GM12865 (cell line): ENCODE data around the gene NELFB.
A peak's percentile ranks its signal among the peaks of the same experiment; 100 is the strongest.

Experiments
- DNase-seq: peaks from one replicate; pipeline ENCODE4 v3.0.0; 2010; ENCODE audit warnings: low read depth
- H3K4me3 ChIP-seq: 2 replicates; pipeline ENCODE4 v1.5.1; 2011; ENCODE audit warnings: mild to moderate bottlenecking, low read depth, low read length, control low read depth
- CTCF ChIP-seq: IDR thresholded peaks from 2 replicates; pipeline ENCODE4 v1.5.1; 2011; ENCODE audit warnings: low read length, control low read depth, low read depth, inconsistent platforms; ENCODE audit not compliant: insufficient read depth; ENCODE audit errors: missing control alignments

Gene NELFB

DNA sequence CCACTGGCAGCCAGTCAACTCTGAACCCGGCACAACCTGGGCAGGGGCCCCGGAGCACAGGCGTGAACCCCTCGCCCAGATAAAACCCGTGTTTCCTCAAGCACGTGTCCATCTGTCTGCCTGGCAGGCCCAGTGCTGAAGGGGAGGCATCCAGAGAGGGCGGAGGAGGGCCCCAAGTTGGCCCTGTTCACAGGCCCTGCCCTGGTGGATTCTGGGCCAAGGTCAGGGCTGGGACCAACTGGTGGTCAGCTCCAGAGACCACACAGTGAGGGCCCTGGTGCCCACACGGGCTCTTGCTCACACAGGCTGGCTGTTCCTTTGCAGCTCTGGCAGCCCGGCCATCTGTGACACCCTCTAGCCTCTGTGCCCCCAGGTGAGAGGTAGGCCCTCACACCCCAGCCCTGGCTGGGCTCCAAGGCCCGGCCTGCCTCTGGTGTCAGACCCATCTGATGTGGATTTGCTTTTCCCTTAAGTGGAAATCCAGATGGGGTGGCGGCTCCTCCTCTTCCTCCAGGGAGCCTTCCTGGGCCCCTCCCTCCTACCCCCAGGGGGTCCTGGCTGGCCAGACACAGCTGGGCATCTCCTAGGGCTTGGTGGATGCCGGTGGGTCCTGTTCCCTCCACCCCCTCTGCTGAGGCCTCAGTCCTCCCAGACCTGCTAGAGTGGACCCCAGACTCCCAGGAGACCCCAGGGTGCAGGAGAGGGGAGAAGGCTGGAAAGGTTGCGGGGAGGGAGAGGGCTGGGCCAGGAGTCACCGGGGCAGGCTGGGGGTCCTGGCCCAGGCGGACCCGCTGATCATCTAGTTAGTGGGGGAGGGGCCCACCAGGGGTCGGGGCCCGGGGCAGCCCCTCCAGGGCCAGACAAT is 4.6 kb upstream of the NELFB start:
- DNase-seq: no peak
- H3K4me3 ChIP-seq: no peak overlapping the region
- TF ChIP-seq CTCF: no peak

GRCh38 chr9:137251194-137251461 is 4.0 kb upstream of the NELFB start, which contains the start of gene STPG3:
TSS of gene STPG3 (plus strand) at chr9:137251286. CDS start at chr9:137251287, 1 bp downstream.
- H3K4me3 ChIP-seq: no peak within 1 kb of the TSS
- no peak for TF ChIP-seq CTCF
- DNase-seq: no peak

DNA sequence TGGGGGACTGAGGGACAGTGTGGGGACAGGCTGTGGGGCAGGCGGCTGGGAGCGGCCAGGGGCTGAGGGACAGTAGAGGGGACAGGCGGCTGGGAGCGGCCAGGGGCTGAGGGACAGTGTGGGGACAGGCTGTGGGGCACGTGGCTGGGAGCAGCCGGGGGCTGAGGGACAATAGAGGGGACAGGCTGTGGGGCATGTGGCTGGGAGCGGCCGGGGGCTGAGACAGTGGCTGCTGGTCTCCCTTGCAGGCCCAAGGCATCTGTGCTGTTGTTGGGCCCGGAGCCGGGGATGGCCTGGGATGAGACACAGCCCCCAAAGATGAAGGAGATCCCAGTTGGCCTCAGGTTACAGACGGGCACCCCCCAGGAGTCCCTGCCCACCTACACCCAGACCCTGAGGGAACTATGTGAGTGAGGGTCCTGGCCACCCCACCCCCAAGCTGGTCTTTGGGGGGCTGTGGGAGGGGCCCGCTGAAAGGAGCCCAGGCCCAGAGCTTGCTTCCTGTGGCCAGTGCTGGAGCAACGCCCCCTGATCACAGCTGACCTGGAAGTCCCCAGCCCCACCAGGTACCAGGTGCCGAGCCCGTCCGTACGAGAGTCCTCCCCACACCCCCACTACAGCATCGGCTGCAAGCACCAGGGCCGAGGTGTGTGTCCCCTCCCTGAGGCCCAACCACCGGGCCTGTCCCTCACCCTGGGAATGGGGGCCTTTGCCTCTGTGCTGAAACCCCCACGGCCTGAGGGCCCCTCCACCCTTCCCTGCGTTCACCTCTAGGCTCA is 3.4 kb upstream of the NELFB start:
- no peak for TF ChIP-seq CTCF
- DNase-seq: no peak
- no peak overlapping the region for H3K4me3 ChIP-seq

- no peak for DNase-seq
- no peak for TF ChIP-seq CTCF
- H3K4me3 ChIP-seq: no peak overlapping the region
Measured at GRCh38 chr9:137252555-137253506, 2.3 kb upstream of the NELFB start.

DNA sequence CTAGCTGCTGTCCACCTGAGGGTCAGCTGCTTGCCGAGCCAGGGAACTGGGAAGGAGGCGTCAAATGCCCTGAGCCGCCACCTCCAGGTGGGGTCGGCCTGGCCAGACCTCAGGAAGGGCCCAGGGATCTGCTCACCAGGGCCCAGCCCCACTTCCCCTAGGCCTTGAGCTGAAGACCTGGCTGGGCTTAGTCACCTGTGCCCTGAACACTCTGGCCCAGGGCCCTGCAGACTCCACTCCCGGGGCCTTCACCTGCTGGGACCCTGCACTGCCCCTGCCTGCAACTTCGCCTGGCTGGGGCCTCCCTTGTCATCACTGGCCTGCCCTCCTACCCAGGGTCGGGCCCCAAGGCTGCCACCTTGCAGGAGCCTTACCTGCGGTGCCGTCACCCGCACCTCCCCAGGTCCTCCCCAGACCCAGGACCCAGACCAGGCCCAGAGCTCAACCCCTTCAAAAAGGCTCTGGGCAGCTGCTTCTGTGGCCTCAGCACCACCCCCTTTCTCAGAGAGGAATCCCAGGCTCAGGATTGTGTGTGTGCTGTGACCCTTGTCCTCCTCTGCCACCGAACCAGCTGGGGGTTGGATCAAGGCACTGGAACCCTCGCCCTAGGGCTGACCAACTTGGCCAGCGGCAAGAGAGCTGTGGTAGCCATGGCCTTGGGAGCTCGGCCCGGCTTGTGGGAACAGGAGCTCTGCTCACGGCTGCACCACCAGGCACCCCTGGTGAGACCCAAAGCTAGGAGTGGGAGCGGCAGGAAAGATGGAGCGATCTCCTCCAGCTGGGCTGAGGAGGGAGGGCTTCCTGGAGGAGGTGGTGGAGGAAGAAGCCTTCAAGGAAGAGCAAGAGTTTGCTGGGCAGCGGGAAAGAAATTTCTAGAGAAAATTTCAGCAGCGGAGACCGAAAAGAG is 1.2 kb upstream of the NELFB start:
- H3K4me3 ChIP-seq: peak overlapping the region; percentile 59
- TF ChIP-seq CTCF: no peak
- DNase-seq: no peak

- peak overlapping the region; percentile 88 for H3K4me3 ChIP-seq
- TF ChIP-seq CTCF: no peak
- DNase-seq: peak; percentile 66
Measured at GRCh38 chr9:137255448-137256114, 454 bp downstream of the NELFB start.
